CD4-positive, alpha-beta T cell treated with Interleukin-17A for 4 hours (primary cell): ENCODE measurements around the gene RFLNA.
"Not testable (repeated sequence)": the region's sequence is repeated elsewhere in the genome, so short reads cannot be mapped to it uniquely, and the experiment has no call there.

Experiments
- DNase-seq: peaks from one replicate; pipeline ENCODE4 v3.0.0-alpha.2; 2020; ENCODE audit warnings: mixed read lengths

RFLNA gene

GRCh38 chr12:124321556-124322270 is 26.8 kb downstream of the RFLNA start:
- DNase-seq: no peak

DNA sequence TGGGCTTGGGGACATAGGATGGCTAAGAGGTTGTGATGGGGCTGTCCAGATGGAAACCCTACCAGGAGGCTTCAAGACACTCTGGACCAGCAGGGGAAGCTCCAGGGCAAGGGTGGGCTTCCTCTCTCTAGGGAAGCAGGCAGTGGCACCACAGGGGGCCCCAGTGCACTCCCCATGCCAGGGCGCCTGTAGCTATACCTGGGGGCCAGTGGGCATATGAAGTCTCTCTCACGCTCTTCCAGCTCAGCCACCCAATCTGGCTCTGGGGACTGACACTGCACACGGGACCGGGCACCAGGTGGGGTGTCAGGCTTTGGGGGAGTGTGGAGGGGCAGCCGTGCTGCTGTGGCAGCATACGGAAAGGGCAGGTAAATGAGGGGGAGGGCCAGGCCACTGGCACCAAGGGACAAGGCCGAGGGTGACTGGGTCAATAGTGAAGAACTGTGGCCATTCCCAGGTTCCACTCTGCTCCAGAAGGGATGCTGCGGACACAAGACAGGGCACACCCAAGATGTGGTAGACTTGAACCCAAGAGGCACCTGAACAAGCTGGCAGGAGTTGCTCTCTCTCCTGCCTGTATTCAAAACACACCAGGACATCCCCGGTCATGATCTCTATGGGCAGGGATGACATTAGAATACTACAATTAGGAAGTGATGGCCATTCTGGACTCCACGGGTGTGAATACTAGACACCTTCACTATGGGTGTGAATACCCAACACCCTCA is 27.5 kb downstream of the RFLNA start:
- DNase-seq: no peak

DNA sequence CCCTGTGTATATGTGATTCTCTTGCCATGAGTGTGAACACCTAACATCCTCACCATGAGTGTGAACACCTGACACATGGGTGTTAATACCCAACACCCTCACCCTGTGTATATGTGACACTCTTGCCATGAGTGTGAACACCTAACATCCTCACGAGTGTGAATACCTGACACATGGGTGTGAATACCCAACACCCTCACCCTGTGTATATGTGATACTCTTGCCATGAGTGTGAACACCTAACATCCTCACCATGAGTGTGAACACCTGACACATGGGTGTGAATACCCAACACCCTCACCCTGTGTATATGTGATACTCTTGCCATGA is 28.1 kb downstream of the RFLNA start:
- not testable (repeated sequence) for DNase-seq

DNA sequence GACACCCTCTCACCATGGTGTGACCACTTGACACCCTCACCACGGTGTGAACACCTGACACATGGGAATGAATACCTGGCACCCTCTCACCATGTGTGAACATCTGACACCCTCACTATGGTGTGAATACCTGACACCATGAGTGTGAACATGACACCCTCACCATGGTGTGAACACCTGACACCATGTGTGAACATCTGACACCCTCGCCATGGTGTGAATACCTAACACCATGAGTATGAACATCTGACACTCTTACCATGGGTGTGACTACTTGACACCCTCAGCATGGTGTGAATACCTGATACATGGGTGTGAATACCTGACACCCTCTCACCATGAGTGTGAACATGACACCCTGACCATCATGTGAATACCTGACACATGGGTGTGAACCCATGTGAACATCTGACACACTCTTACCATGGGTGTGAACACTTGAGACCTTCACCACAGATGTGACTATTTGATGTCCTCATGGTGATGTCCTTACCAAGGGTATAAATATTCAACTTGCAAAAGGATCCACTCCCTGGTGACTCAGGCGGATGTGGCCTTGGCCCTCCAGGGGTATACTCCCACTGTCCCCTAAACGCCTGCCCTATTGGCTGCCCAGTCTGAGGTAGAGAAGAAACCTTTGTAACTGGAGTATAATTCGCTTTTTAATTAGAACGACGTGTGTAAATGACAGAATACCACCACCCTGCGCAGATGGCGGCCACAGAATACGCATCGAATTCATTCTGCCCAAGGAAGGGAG is 29.1 kb downstream of the RFLNA start:
- no peak for DNase-seq

DNA sequence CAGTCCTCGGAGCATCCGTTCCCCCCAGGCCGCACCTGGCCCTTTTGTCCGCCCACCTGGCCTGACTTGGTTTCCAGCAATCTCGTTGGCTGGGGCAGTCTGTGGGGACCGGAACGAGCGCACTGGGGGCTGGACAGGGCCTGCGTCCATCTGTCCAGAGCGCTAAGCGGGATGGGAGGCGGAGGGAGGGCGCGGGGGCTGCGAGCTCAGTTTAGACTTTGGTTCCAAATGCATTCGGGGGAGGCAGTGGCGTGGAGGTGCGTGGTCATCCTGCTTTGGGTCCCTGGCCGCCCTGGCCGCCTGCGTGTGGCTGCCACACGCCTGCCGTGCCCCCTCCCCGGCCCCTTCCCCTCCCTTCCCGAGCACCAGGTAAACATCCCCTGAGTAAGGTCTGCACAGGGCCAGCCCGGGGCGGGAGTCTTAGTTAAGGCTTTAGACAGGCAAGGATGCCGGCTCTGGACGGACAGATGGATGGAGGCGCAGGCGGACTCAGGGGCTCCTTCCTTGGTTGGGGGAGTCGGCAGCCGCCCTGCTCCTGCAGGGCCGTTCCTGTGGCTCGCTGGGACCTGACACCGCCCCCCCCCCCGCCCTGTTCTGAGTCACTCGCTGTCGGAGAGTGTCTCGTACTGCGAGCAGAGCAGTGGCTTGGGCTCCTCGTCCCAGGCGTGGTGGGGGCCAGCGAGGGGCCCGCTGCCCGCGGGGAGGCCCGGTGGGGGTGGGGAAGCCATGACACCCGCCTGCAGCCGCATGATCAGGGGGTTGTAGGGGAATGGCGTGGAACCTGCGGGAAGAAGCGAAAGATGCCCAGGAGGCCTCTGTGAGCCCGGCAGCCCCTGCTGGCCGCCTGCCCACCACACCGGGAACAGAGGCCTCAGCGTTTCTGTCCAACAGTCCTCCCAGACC is 30.2 kb downstream of the RFLNA start:
- no peak for DNase-seq

GRCh38 chr12:124326104-124326503 is 31.2 kb downstream of the RFLNA start:
- no peak for DNase-seq

DNA sequence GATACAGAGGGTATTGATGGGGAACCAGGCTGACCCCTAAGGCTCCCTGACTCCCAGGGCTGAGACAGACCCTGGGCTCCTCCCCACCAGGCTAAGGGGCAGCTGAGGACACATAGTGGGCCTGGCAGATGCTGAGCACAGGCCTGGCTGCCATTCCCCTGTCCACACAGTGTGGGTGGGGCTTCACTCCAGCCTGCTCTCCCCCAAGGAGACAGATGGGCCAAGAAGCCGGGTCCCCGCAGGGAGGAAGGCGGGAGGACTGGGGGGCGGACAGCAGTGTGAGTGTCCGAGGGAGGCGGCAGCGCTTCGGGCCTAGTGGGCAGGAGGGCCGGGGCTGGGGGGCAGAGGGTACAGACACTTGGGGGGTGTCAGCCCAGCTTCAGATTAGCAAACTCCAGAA is 32.0 kb downstream of the RFLNA start:
- no peak for DNase-seq

DNA sequence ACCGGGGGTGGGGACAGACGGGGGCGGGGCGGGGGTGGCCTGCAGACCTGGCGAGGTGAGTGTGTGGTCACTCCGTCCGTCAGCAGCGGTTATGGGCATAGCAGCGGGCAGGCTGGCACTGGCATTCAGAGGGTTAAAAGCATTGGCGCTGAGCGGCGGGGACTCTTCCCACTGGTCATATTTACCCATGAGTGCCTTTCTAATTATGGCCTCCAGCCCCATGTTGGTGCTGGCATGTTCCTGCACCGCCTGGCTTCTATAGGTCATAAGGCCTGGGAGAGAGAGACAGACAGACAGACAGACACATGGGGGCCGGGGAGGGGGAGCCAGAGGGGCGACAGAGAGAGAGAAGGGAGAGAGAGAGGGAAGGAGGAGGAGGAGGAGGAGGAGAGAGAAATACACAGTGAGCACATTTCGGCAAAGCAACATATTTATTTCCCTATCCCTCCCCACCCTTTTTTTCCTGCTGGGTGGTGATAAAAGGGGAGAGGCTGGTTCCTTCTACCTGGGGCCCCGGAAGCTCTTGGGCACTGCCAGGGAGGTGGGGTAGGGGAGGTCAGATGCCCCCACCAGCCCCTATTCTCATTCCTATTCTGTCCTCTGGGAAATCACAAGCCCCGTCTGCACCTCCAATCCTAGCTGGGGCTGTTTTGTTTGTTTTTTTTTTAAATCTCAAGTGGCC is 32.6 kb downstream of the RFLNA start:
- no peak for DNase-seq

DNA sequence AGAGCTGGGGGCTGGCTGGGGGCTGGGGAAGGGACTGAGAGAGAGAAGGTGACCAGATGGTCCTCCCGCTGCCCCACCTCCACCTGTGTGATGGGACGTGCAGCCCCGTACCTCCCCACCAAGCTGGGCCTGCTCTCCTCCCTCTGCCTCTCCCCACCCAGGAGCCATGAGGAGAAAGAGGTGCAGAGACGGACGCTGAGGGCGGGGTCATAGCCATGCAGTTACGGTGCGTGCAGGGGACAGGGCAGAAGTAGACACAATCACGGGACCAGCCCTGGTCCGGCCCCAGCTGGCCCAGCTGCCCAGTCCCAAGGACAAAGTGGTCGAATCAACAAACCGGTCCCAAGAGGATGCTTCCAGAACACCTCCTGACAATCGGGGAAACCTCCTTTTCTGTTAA is 33.2 kb downstream of the RFLNA start:
- no peak for DNase-seq

GRCh38 chr12:124328636-124329035 is 33.7 kb downstream of the RFLNA start:
- no peak for DNase-seq

DNA sequence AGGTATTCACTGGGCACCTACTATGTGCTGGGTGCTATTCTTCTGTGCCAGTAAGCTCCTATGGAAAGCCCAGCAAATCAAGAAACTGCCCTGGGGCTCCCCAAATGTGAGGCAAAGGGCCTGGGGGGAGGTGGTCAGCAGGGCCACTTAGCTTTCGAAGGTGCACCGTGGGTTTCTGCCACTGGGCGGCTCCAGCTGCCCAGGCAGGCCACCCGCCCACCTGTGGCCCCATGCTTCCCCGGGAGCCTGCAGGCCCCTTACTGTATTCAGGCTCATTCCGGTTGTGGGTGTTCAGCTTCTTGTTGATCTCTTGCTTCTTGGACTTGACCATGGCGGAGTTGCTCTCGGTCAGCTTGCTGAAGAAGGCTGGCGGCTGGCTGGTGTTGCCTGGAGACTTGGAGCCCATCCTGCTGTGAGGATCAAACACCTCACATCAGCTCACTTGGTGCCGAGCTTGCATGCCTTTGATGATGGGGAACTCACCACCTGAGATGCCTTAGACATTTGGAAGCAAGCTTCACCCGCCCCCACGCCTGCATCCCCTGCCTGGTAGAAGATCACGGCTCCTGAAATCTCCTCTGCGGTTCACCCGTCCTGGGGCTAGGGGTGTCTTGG is 37.3 kb downstream of the RFLNA start:
- no peak for DNase-seq

- DNase-seq: no peak
Observed at GRCh38 chr12:124332900-124333299, 38.0 kb downstream of the RFLNA start.

GRCh38 chr12:124333724-124334123 is 38.8 kb downstream of the RFLNA start:
- no peak for DNase-seq

DNA sequence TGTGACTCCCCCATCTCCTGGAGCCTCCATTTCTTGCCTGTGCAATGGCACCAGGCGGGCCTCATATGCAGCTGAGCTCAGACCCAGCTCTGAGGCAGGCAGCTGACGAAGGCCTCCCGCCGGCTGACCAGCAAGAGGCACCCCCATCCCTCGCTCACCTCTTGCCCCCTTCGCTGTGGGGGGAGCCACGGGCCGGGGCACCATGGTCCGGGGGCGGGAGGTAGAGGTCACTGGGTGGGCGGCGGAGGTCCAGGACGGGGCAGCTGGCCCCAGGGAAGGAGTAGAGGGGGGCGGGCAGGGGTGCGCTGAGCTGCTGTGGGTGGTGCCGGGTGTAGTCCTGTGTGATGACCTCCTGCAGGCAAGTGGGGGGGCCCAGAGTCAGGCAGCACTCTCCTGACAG is 39.4 kb downstream of the RFLNA start:
- no peak for DNase-seq

GRCh38 chr12:124334976-124335375 is 40.1 kb downstream of the RFLNA start:
- DNase-seq: no peak

GRCh38 chr12:124335426-124336183 is 40.7 kb downstream of the RFLNA start:
- DNase-seq: no peak

GRCh38 chr12:124336184-124336437 is 41.2 kb downstream of the RFLNA start:
- no peak for DNase-seq

GRCh38 chr12:124336742-124337520 is 42.0 kb downstream of the RFLNA start:
- no peak for DNase-seq

- no peak for DNase-seq
Observed at GRCh38 chr12:124337622-124338021, 42.7 kb downstream of the RFLNA start.

- DNase-seq: no peak
Observed at GRCh38 chr12:124338448-124338847, 43.6 kb downstream of the RFLNA start.
